HG02763 (cell line): ENCODE data around the gene GAPT.

Source experiments
- ATAC-seq: cut with Tn5 transposase; IDR thresholded peaks from one replicate; pipeline ENCODE4 v1.9.1; 2021; ENCODE audit warnings: mild to moderate bottlenecking, moderate library complexity; ENCODE audit not compliant: unreplicated experiment

The GAPT gene

GRCh38 chr5:58491216-58491892 is at the start of gene GAPT:
GAPT (plus strand) TSS chr5:58491435; CDS start chr5:58494537, 3,102 bp downstream.
- peak; percentile 79 for ATAC-seq

- ATAC-seq = no peak
These were observed 46.4 kb upstream of the GAPT start for GRCh38 chr5:58444805-58445204.

- ATAC-seq = no peak
These were observed 45.2 kb upstream of the GAPT start for GRCh38 chr5:58446024-58446423.

GRCh38 chr5:58447226-58447625 is 44.0 kb upstream of the GAPT start:
- no peak for ATAC-seq

- no peak for ATAC-seq
These were observed 41.2 kb upstream of the GAPT start for GRCh38 chr5:58450018-58450417.

- no peak for ATAC-seq
These were observed 40.2 kb upstream of the GAPT start for GRCh38 chr5:58450811-58451629.

GRCh38 chr5:58451732-58452565 is 39.3 kb upstream of the GAPT start:
- no peak for ATAC-seq

- no peak for ATAC-seq
These were observed 38.5 kb upstream of the GAPT start for GRCh38 chr5:58452566-58453258.

GRCh38 chr5:58453306-58453705 is 37.9 kb upstream of the GAPT start:
- no peak for ATAC-seq

- ATAC-seq = no peak
These were observed 37.2 kb upstream of the GAPT start for GRCh38 chr5:58454025-58454424.

GRCh38 chr5:58455066-58455465 is 36.2 kb upstream of the GAPT start:
- ATAC-seq = no peak

- no peak for ATAC-seq
These were observed 35.8 kb upstream of the GAPT start for GRCh38 chr5:58455480-58455879.

- no peak for ATAC-seq
These were observed 35.2 kb upstream of the GAPT start for GRCh38 chr5:58456026-58456425.

GRCh38 chr5:58456486-58456885 is 34.7 kb upstream of the GAPT start:
- no peak for ATAC-seq

GRCh38 chr5:58457050-58457449 is 34.2 kb upstream of the GAPT start:
- ATAC-seq = no peak

- ATAC-seq = no peak
These were observed 33.0 kb upstream of the GAPT start for GRCh38 chr5:58458141-58458742.

GRCh38 chr5:58458743-58459145 is 32.5 kb upstream of the GAPT start:
- ATAC-seq = no peak

GRCh38 chr5:58459146-58460001 is 31.9 kb upstream of the GAPT start:
- ATAC-seq = peak; percentile 0

- peak; percentile 72 for ATAC-seq
These were observed 31.1 kb upstream of the GAPT start, which contains the start of gene PLK2 for GRCh38 chr5:58460002-58460731. PLK2 (minus strand) TSS chr5:58460086; CDS start chr5:58459959, 127 bp downstream.
